ENCODE data around the gene STX2. TPM values are rescaled to one million over a fixed set of nuclear protein-coding genes. Genes with fewer than 3 reads are reported as not detected.
A peak's percentile ranks its signal among the peaks of the same experiment; 100 is the strongest.

STX2 gene
- total and polyA plus RNA-seq, 2 experiments from 2014 or later, result 12.4 to 23.1 TPM

- peak; percentile 32 for DNase-seq (ENCODE audit: low spot score)
- no peaks in the 10 kb centered on the region for H3K27me3 ChIP-seq
- H3K27ac ChIP-seq, result no peak overlapping the region
- no peaks in the 10 kb centered on the region for H3K9me2 ChIP-seq (replicated peaks; ENCODE audit: insufficient read depth)
- no peak overlapping the region for H2AFZ ChIP-seq
- peaks cover 4% of the 10 kb centered on the region for H3K4me1 ChIP-seq (ENCODE audit: insufficient read depth)
- no peak overlapping the region for H3K4me3 ChIP-seq
- H3K36me3 ChIP-seq (replicated peaks; ENCODE audit: insufficient read depth, low read depth), result peaks cover 5% of the 10 kb centered on the region
- no peak overlapping the region for H3K4me2 ChIP-seq
- H3K79me2 ChIP-seq, result peaks cover 18% of the 10 kb centered on the region
- TF ChIP-seq EZH2phosphoT487 (IDR thresholded peaks at IDR 0.05; ENCODE audit: low read depth, severe bottlenecking, unreplicated experiment), result no peak
- no peak for TF ChIP-seq EZH2 (IDR thresholded peaks at IDR 0.05; ENCODE audit: borderline replicate concordance)
- TF ChIP-seq CTCF (IDR thresholded peaks at IDR 0.05; ENCODE audit: poor library complexity), result no peak
- peaks cover 22% of the 10 kb centered on the region for H4K20me1 ChIP-seq (ENCODE audit: insufficient read depth, poor library complexity, severe bottlenecking)
- WGBS (ENCODE audit: low lambda C conversion rate, missing lambda C conversion rate), result 71% methylated on average over 24 of the region's 24 CpGs
- no peaks in the 10 kb centered on the region for H3K9me3 ChIP-seq (ENCODE audit: low read depth)
These were observed 39.4 kb upstream of the STX2 start for GRCh38 chr12:130878193-130879185.

GRCh38 chr12:130877333-130877732 lies 38.3 kb upstream of the STX2 start:
- peaks cover 29% of the 10 kb centered on the region for H3K79me2 ChIP-seq
- H4K20me1 ChIP-seq (ENCODE audit: insufficient read depth, poor library complexity, severe bottlenecking), result peaks cover 31% of the 10 kb centered on the region
- no peak overlapping the region for H2AFZ ChIP-seq
- H3K9me2 ChIP-seq (replicated peaks; ENCODE audit: insufficient read depth), result no peaks in the 10 kb centered on the region
- H3K36me3 ChIP-seq (replicated peaks; ENCODE audit: insufficient read depth, low read depth), result peaks cover 5% of the 10 kb centered on the region
- no peaks in the 10 kb centered on the region for H3K27me3 ChIP-seq
- H3K27ac ChIP-seq, result no peak overlapping the region
- H3K4me1 ChIP-seq (ENCODE audit: insufficient read depth), result peaks cover 10% of the 10 kb centered on the region
- no peak overlapping the region for H3K4me2 ChIP-seq
- H3K4me3 ChIP-seq, result no peak overlapping the region
- H3K9me3 ChIP-seq (ENCODE audit: low read depth), result no peaks in the 10 kb centered on the region
- 83% methylated on average over 3 of the region's 3 CpGs for WGBS (ENCODE audit: low lambda C conversion rate, missing lambda C conversion rate)
- DNase-seq (ENCODE audit: low spot score), result no peak
- TF ChIP-seq CTCF (IDR thresholded peaks at IDR 0.05; ENCODE audit: poor library complexity), result no peak
- no peak for TF ChIP-seq EZH2phosphoT487 (IDR thresholded peaks at IDR 0.05; ENCODE audit: low read depth, severe bottlenecking, unreplicated experiment)
- no peak for TF ChIP-seq EZH2 (IDR thresholded peaks at IDR 0.05; ENCODE audit: borderline replicate concordance)

GRCh38 chr12:130876758-130877157 lies 37.7 kb upstream of the STX2 start:
- TF ChIP-seq EZH2 (IDR thresholded peaks at IDR 0.05; ENCODE audit: borderline replicate concordance) (no peak), EZH2phosphoT487 (IDR thresholded peaks at IDR 0.05; ENCODE audit: low read depth, severe bottlenecking, unreplicated experiment) (no peak), CTCF (IDR thresholded peaks at IDR 0.05; ENCODE audit: poor library complexity) (no peak)
- Histone ChIP-seq H3K36me3 (replicated peaks; ENCODE audit: insufficient read depth, low read depth) (peaks cover 5% of the 10 kb centered on the region), H3K27me3 (no peaks in the 10 kb centered on the region), H2AFZ (no peak overlapping the region), H3K4me3 (no peak overlapping the region), H3K4me1 (ENCODE audit: insufficient read depth) (peaks cover 10% of the 10 kb centered on the region), H3K27ac (no peak overlapping the region), H4K20me1 (ENCODE audit: insufficient read depth, poor library complexity, severe bottlenecking) (peaks cover 31% of the 10 kb centered on the region), H3K9me3 (ENCODE audit: low read depth) (no peaks in the 10 kb centered on the region), H3K4me2 (no peak overlapping the region), H3K79me2 (peaks cover 30% of the 10 kb centered on the region), H3K9me2 (replicated peaks; ENCODE audit: insufficient read depth) (no peaks in the 10 kb centered on the region)
- 90% methylated on average over 3 of the region's 3 CpGs for WGBS (ENCODE audit: low lambda C conversion rate, missing lambda C conversion rate)
- DNase-seq (ENCODE audit: low spot score), result no peak

Data from hepatocyte (in vitro differentiated cells).